T-helper 17 cell (primary cell): Measurements from ENCODE around the gene GCLM. TPM values are rescaled to one million over a fixed set of nuclear protein-coding genes. Genes with fewer than 3 reads are reported as not detected.

Source experiments
- ATAC-seq: fragments of 150-1000 bp; cut with Tn5 transposase; 2 replicates; pipeline ENCODE4 v1.10.0; 2021; ENCODE audit warnings: mild to moderate bottlenecking, moderate library complexity
- DNase-seq, 3 donors: peaks; one replicate each; pipeline versions ENCODE4 v3.0.0 to v3.0.0-alpha.2; 2020 to 2021
- H3K9me3 ChIP-seq: one replicate; pipeline ENCODE4 v1.7.0; 2013; ENCODE audit warnings: low read length, mild to moderate bottlenecking; ENCODE audit not compliant: control insufficient read depth, poor library complexity, severe bottlenecking
- H3K27ac Mint-ChIP-seq: one replicate; pipeline ENCODE4 v1.8.0; 2022; ENCODE audit warnings: mild to moderate bottlenecking, moderate library complexity, mixed read lengths
- H3K27me3 Mint-ChIP-seq: one replicate; pipeline ENCODE4 v1.8.0; 2022; ENCODE audit warnings: mixed read lengths
- H3K36me3 Mint-ChIP-seq: one replicate; pipeline ENCODE4 v1.8.0; 2022; ENCODE audit warnings: low read depth, mixed read lengths
- H3K4me1 Mint-ChIP-seq: one replicate; pipeline ENCODE4 v1.8.0; 2022; ENCODE audit warnings: mild to moderate bottlenecking, mixed read lengths
- H3K4me3 Mint-ChIP-seq: one replicate; pipeline ENCODE4 v1.8.0; 2022; ENCODE audit warnings: mild to moderate bottlenecking, moderate library complexity, mixed read lengths
- total RNA-seq, 4 donors: library from RNA in 2 of 4; stranded (reverse) in 2 of 4; gene quantifications; one replicate each; pipeline ENCODE4 v1.2.3 and lab custom pipeline; 2022 to 2026

GCLM gene
- total RNA-seq, 2 donors from 2014 or later, result 11.1 to 12.8 TPM

GRCh38 chr1:93908394-93909145 lies 660 bp downstream of the GCLM start:
- no peaks in the 10 kb centered on the region for H3K9me3 ChIP-seq
- H3K36me3 Mint-ChIP-seq, result peaks cover 2% of the 10 kb centered on the region
- H3K4me3 Mint-ChIP-seq, result peak overlapping the region; percentile 94
- peaks cover 3% of the 10 kb centered on the region for H3K27me3 Mint-ChIP-seq
- H3K4me1 Mint-ChIP-seq, result peaks cover 28% of the 10 kb centered on the region
- DNase-seq, result peak; percentile 27 to 41 (median 35)
- H3K27ac Mint-ChIP-seq, result peak overlapping the region; percentile 91
- peak; percentile 55 for ATAC-seq

GRCh38 chr1:93907718-93908117 lies 1.5 kb downstream of the GCLM start:
- Mint-ChIP-seq H3K27ac (peak overlapping the region; percentile 49), H3K4me3 (peak overlapping the region; percentile 85), H3K27me3 (no peaks in the 10 kb centered on the region), H3K4me1 (peaks cover 28% of the 10 kb centered on the region), H3K36me3 (peaks cover 2% of the 10 kb centered on the region)
- ATAC-seq, result no peak
- no peak for DNase-seq
- no peaks in the 10 kb centered on the region for H3K9me3 ChIP-seq

DNA sequence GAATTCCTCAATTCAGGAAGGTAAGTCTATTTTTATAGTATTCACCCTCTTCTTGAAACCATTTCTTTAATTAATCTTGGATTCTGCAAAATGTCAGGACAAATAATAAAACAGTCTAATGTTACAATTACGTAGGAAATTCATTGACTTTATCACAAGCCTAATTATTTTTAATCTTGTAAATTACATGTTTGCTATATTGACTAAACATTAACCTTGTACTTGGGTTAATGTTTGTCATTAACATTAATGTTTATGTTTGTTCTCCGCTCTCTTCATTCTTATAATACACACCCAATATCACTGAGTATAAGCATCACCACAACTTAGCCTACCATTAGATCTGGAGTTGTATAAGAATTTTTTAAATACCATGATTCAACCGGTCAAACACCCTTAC lies 2.8 kb downstream of the GCLM start:
- no peak for ATAC-seq
- H3K4me1 Mint-ChIP-seq, result peaks cover 25% of the 10 kb centered on the region
- H3K27ac Mint-ChIP-seq, result peak overlapping the region; percentile 49

GRCh38 chr1:93905734-93906133 lies 3.5 kb downstream of the GCLM start:
- Mint-ChIP-seq H3K27me3 (no peaks in the 10 kb centered on the region), H3K4me3 (no peak overlapping the region), H3K27ac (peak overlapping the region; percentile 49), H3K4me1 (peaks cover 28% of the 10 kb centered on the region), H3K36me3 (peaks cover 4% of the 10 kb centered on the region)
- ATAC-seq (no peak), DNase-seq (no peak)
- no peaks in the 10 kb centered on the region for H3K9me3 ChIP-seq

More for the DNA sequence above, 2.8 kb downstream of the GCLM start:
- H3K4me3 Mint-ChIP-seq, result no peak overlapping the region
- no peak for DNase-seq
- H3K9me3 ChIP-seq, result no peaks in the 10 kb centered on the region
- peaks cover 2% of the 10 kb centered on the region for H3K36me3 Mint-ChIP-seq
- no peaks in the 10 kb centered on the region for H3K27me3 Mint-ChIP-seq

- H3K4me1 Mint-ChIP-seq, result peaks cover 27% of the 10 kb centered on the region
Measured at GRCh38 chr1:93905051-93905450, 4.2 kb downstream of the GCLM start.

DNA sequence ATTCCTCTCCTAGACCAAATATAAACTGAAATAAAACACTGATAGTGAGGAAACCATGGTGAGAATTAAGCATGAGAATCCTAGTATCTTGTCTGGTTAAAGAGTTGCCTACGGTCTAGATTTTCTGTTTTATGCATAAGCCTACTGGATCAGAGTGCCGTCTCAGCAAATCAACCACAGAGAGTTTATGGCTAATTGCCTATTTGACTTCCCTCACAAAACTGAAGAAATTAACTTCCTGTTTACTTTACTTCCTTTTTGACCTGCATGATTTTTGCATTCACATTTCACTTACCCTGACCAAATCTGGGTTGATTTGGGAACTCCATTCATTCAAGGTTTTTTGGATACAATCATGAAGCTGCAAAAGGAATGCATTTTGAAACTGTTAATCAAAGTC lies 5.0 kb downstream of the GCLM start:
- H3K9me3 ChIP-seq, result no peaks in the 10 kb centered on the region
- Mint-ChIP-seq H3K27ac (peak overlapping the region; percentile 87), H3K36me3 (peaks cover 4% of the 10 kb centered on the region), H3K4me1 (peaks cover 24% of the 10 kb centered on the region), H3K4me3 (peak overlapping the region; percentile 43), H3K27me3 (no peaks in the 10 kb centered on the region)
- DNase-seq, result no peak
- ATAC-seq, result no peak

More at GRCh38 chr1:93905051-93905450, 4.2 kb downstream of the GCLM start:
- ATAC-seq, result no peak
- Mint-ChIP-seq H3K27ac (peak overlapping the region; percentile 87), H3K4me3 (no peak overlapping the region), H3K36me3 (peaks cover 4% of the 10 kb centered on the region), H3K27me3 (no peaks in the 10 kb centered on the region)
- no peaks in the 10 kb centered on the region for H3K9me3 ChIP-seq
- no peak for DNase-seq

DNA sequence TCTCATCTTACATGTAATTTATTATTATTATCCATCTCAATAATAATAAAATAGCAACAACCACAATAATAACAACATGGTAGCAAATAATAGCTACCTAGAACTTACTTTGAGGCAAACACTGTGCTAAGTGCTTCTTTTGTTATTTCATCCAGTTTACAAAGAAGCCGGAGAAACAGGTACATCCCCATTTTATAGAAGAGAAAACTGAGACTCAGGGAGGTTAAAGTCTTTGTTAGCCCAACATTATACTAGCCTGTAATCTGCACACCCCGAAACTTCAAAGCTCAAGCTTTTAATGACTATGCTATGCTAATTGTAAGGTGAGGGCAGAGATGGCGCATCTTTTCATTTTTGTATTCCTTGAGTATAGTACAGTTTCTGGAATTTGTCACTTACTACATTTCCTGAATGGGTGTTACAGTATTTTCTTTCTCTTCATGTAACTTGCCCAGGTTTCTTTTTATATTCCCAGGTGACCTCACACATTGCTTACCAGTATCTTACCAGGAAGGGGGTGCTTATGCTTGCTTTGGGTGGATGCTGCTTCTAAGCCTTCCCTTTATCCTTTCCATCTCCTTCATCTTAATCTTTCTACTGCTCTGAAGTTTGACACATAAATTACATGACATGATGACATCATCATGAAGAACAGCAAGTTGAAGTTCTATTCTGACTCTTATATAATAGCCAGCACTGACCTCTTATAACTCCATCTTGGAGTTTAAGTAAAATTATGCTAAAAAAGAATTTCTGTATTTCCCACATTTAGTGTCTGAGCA lies 8.3 kb downstream of the GCLM start:
- H3K9me3 ChIP-seq, result no peaks in the 10 kb centered on the region
- DNase-seq (no peak), ATAC-seq (no peak)
- Mint-ChIP-seq H3K36me3 (peaks cover 2% of the 10 kb centered on the region), H3K4me1 (peaks cover 13% of the 10 kb centered on the region), H3K27ac (no peak overlapping the region), H3K27me3 (no peaks in the 10 kb centered on the region), H3K4me3 (no peak overlapping the region)

DNA sequence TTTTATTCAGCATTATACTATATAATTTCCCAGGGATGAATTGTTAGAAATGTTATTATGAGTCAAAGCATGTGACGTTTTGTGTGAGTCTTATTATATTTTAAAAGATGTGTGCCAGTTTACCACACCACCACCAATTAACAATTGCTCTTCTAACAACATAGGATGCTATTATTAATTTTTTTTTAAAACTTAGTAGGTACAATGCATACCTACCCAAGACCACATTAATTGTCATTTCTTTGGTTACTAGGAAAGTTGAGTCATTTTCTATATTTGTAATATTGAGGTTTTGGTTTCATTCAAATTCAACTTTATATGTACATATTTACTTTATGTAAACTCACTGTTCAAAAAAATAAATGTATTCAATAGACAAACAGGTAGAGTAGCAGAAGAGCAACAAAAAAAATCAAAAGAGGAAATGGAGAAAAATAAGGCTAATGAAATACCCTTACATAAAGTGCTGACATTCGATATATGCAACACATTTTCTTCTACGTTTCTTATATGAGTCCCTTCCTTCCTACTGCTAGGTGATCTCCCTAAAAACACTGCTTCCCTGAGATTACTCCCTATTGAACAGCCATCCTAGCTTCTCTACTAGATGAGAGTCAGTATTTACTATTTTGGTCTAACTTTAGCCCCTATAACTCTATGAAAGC lies 9.6 kb downstream of the GCLM start:
- Mint-ChIP-seq H3K4me3 (no peak overlapping the region), H3K27me3 (no peaks in the 10 kb centered on the region), H3K4me1 (peaks cover 10% of the 10 kb centered on the region), H3K27ac (peak overlapping the region; percentile 16), H3K36me3 (peaks cover 2% of the 10 kb centered on the region)
- ATAC-seq, result no peak
- no peak for DNase-seq
- H3K9me3 ChIP-seq, result no peaks in the 10 kb centered on the region

GRCh38 chr1:93888900-93889299 lies 20.3 kb downstream of the GCLM start:
- no peak overlapping the region for H3K27ac Mint-ChIP-seq
- H3K9me3 ChIP-seq, result no peaks in the 10 kb centered on the region
- DNase-seq (no peak), ATAC-seq (no peak)
- H3K27me3 Mint-ChIP-seq, result no peaks in the 10 kb centered on the region
- H3K36me3 Mint-ChIP-seq, result peaks cover 4% of the 10 kb centered on the region
- H3K4me3 Mint-ChIP-seq, result no peak overlapping the region
- peaks cover 4% of the 10 kb centered on the region for H3K4me1 Mint-ChIP-seq

DNA sequence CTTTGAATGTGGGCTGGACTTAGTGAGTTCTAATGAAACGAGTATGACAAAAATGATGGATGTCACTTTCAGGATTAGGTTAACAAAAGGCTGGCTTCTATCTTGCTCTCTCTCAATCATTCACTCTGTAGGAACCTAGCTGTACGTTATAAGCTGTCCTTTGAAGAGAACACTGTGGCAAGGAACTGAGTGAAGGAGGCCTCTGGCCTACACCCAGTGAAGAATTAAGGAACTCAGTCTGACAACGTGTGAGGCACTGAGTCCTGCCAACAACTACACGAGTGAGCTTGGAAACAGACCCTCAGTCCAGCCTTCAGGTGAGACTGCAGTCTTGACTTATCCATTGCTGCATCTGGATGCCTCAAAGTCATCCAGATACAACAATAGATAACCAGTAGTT lies 27.0 kb downstream of the GCLM start:
- H3K9me3 ChIP-seq, result no peaks in the 10 kb centered on the region
- Mint-ChIP-seq H3K27ac (peak overlapping the region; percentile 2), H3K36me3 (no peaks in the 10 kb centered on the region), H3K4me3 (no peak overlapping the region), H3K4me1 (peaks cover 17% of the 10 kb centered on the region), H3K27me3 (no peaks in the 10 kb centered on the region)
- ATAC-seq, result no peak
- no peak for DNase-seq

GRCh38 chr1:93880731-93881130 lies 28.5 kb downstream of the GCLM start:
- no peak for ATAC-seq
- peaks cover 6% of the 10 kb centered on the region for H3K36me3 Mint-ChIP-seq
- peaks cover 28% of the 10 kb centered on the region for H3K4me1 Mint-ChIP-seq
- H3K27ac Mint-ChIP-seq, result peak overlapping the region; percentile 100
- no peaks in the 10 kb centered on the region for H3K9me3 ChIP-seq
- H3K4me3 Mint-ChIP-seq, result peak overlapping the region; percentile 36
- no peak for DNase-seq
- H3K27me3 Mint-ChIP-seq, result no peaks in the 10 kb centered on the region

DNA sequence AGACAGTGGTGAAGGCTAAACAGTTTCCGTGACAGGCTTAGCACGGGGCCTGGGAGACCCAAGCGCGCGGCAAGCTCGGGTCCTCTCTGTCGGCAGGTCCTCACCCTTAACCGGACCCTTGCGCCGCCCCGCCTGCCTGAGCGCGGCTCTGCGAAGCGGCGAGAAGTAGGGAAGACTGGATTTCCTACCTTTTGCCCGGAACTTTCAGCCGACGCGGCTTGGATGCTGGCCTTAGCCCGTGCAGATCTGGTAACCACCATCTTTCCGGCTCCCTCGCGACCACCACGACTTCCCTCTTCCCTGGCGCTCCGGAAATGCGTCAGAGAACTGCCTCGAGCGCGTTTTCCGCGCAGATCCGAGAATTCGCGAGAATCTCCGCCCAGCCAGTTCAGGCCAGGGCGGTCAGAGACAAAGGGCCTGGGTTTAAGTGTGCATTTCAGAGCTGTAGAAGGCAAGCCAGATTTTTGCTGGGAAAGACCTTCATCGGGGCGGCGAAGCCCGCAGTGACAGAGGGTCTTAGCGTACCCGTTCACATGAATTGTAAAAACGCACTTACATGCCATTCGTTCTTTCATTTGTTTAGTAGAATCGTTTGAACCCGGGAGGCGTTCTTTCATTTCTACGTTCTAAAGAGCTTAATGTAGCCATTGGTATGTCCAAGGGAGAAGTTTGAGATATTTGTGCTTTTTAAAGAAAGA lies 30.2 kb downstream of the GCLM start, which contains the start of gene DNTTIP2:
Gene DNTTIP2, minus strand, starts transcription at position 318 of the 698 bp plus-strand sequence. Its CDS starts 58 bp downstream, at position 260.
- peak; percentile 91 for ATAC-seq
- Mint-ChIP-seq H3K4me1 (peaks cover 33% of the 10 kb centered on the region), H3K4me3 (peak within 1 kb of the TSS; percentile 97), H3K27me3 (no peaks in the 10 kb centered on the region), H3K27ac (peak within 1 kb of the TSS; percentile 100), H3K36me3 (peaks cover 12% of the 10 kb centered on the region)
- peak; percentile 67 to 77 (median 72) for DNase-seq
- no peaks in the 10 kb centered on the region for H3K9me3 ChIP-seq
